Regular cardiac myocyte (primary cell): ENCODE data around the gene TDRD1. TPM values are rescaled to one million over a fixed set of nuclear protein-coding genes. Genes with fewer than 3 reads are reported as not detected.

Source experiments
- total RNA-seq: library from RNA; depleted of rRNA; stranded (reverse); fragments of >200 nt; gene quantifications from 2 replicates; pipeline ENCODE4 v1.2.3, GENCODE V29; 2014

Gene TDRD1, protein sequence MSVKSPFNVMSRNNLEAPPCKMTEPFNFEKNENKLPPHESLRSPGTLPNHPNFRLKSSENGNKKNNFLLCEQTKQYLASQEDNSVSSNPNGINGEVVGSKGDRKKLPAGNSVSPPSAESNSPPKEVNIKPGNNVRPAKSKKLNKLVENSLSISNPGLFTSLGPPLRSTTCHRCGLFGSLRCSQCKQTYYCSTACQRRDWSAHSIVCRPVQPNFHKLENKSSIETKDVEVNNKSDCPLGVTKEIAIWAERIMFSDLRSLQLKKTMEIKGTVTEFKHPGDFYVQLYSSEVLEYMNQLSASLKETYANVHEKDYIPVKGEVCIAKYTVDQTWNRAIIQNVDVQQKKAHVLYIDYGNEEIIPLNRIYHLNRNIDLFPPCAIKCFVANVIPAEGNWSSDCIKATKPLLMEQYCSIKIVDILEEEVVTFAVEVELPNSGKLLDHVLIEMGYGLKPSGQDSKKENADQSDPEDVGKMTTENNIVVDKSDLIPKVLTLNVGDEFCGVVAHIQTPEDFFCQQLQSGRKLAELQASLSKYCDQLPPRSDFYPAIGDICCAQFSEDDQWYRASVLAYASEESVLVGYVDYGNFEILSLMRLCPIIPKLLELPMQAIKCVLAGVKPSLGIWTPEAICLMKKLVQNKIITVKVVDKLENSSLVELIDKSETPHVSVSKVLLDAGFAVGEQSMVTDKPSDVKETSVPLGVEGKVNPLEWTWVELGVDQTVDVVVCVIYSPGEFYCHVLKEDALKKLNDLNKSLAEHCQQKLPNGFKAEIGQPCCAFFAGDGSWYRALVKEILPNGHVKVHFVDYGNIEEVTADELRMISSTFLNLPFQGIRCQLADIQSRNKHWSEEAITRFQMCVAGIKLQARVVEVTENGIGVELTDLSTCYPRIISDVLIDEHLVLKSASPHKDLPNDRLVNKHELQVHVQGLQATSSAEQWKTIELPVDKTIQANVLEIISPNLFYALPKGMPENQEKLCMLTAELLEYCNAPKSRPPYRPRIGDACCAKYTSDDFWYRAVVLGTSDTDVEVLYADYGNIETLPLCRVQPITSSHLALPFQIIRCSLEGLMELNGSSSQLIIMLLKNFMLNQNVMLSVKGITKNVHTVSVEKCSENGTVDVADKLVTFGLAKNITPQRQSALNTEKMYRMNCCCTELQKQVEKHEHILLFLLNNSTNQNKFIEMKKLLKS
- total RNA-seq, result 1.9 and 5.1 TPM in 2 replicates

DNA sequence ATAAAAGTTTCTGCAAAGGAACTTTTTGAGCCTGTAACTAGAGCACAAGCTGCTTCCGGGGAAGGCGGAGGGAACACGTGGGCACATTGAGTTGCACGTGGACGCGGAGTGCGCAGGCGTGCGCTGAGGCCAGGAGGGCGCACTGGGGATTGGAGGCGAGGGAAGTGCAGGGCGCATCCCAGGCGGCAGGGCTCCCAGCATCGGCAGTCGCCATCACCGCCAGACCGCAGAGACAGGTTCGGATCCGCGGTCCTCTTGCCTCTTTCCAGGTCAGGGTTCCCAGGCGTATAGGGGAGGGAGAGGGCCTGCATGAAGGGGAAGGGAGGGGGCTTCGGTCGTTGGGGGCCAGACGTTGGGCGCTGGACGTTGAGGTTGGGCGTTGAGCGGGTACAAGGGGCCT lies at the start of gene TDRD1:
TSS of gene TDRD1 (plus strand) at position 206 of the 400 bp plus-strand sequence. CDS start 8,479 bp downstream, outside the sequence.

DNA sequence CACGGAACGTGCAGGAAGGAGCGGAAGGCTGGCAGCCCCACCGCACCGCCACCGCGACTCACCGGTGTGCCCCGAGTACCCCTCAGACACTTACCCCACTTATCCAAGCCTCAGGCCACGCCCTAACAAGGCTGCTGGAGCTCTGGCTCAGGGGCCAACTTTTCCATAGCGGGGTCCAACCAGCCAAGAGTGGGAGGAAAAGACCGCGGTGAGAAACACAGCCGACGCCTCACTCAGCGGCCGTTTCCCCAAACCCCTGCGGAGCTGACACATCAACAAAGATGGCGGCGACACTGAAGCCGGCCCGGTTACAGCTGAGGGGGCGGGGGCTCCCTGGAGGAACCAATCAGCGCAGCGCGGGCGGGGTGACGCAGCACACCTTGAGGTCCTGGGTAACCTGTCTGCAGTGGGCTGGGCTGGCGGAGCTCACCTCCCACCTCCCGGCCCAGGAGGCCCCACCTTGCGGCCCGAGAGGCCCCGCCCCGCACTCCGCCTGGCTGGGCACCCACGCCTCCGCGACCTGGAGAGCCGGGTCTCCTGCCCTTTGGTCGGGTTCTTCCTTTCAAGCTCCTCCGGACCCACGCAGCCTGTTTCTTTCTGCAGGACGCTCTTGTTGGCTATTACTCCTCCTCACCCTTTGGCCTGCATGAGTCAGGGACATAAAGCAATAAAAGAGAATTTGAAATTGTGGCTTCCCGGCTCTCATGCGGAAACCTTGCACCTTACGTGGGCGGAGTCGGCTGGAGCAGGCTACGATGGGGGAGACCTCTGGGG lies 5.0 kb upstream of the TDRD1 start, which contains the start of gene CCDC186:
TSS of gene CCDC186 (minus strand) at position 283 of the 774 bp plus-strand sequence. CDS start 10,935 bp downstream, outside the sequence.

DNA sequence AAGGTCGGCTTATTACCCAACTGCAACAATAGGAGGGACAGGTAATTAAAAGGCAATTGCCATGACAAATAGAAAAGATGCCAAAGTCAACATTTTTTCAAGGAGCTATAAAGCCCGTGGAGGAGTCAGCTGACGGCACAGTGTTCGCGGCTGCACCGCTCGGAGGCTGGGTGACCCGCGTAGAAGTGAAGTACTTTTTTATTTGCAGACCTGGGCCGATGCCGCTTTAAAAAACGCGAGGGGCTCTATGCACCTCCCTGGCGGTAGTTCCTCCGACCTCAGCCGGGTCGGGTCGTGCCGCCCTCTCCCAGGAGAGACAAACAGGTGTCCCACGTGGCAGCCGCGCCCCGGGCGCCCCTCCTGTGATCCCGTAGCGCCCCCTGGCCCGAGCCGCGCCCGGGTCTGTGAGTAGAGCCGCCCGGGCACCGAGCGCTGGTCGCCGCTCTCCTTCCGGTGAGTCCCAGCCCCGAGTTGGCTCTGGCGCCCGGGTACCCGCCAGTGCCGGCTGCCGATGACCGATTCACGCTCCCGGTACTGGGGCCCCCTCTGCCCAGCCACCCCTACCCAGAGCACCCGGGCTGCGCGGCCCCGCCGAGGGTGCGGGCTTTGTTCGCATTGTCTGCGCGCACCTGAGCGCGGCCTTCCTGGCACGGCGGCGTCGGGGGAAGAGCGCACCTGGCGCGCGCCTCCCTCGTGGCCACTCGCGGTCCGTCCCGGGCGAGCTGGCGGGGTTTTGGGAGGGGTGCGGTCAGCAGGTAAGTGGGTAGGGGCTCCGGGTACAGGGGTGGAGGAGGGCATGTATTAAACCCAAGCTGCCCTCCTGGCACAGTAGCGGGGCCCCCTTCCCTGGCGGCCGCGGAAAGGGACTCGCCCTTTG lies 60.2 kb downstream of the TDRD1 start, which contains the start of gene VWA2:
TSS of gene VWA2 (plus strand) at position 138 of the 877 bp plus-strand sequence. CDS start 9,460 bp downstream, outside the sequence.

Other genes with a start within 250 kb of the TDRD1 start
- gene ADRB1, start 135.5 kb upstream of the TDRD1 start, total RNA-seq, result under 0.01 TPM in 2 replicates
- gene CCDC186, start 5.2 kb upstream of the TDRD1 start, total RNA-seq, result 15.1 and 20.0 TPM in 2 replicates
- under 0.01 TPM in 2 replicates for gene VWA2, start 59.9 kb downstream of the TDRD1 start, total RNA-seq
- gene AFAP1L2, start 225.1 kb downstream of the TDRD1 start, total RNA-seq, result 0.19 and 1.4 TPM in 2 replicates